ENCODE measurements around the gene CD3D.

DNA sequence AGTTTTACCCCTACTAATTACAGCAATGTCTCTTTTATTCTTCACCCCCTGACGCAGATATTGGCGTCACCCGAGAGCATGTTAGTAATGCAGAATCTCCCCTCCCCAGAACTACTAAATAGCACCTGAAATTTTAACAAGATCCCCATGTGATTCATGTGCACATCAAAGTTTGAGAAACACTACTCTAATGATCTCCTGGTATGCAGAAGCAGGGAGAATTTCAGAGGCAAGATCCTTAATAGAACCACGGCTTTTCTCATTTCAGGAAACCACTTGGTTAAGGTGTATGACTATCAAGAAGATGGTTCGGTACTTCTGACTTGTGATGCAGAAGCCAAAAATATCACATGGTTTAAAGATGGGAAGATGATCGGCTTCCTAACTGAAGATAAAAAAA is 7.0 kb upstream of the CD3D start:
- no peak for TF ChIP-seq YY1 (IDR thresholded peaks at IDR 0.05; ENCODE audit: insufficient read depth, insufficient read length)
- no peak for TF ChIP-seq SUZ12 (IDR thresholded peaks at IDR 0.05; ENCODE audit: extremely low read depth, insufficient read depth, insufficient read length)

All from NT2/D1 (cell line).